ENCODE measurements around the gene NCF4. TPM values are rescaled to one million over a fixed set of nuclear protein-coding genes. Genes with fewer than 3 reads are reported as not detected.
A peak's percentile ranks its signal among the peaks of the same experiment; 100 is the strongest.

The NCF4 gene
- total RNA-seq, 1 donor from 2014 or later: 120 TPM

DNA sequence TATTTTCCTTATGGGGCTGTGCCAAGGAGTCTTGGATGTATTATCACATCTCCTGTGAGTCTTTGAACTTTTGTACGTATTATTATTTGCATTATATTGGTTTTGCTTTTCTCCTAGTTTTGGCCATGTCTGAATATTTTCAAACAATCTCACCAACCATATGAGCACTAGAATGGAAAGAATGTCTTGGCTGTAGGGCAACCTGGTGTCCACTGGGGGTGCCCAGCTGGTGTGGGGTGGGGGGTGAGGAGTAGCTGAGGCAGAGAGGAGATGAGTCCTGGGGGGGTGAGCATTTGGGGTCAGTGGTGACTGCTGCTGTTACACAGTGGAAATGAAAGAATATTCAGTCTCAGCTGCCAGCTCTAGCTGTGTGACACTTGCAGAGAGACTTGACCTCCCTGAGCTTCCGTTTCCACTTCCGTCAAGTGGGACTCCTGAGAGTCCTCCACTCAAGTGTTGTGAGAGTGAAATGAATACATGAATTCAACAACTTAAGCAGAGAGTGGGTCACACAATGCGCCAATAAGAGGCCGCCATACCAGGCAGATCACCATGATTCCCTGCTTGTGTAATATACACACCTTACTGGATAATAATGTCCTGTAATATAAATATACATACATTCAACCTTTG, 31.3 kb upstream of the NCF4 start:
- Mint-ChIP-seq H3K36me3 (ENCODE audit: low read depth) (peaks cover 2% of the 10 kb centered on the region), H3K9me3 (peaks cover 9% of the 10 kb centered on the region), H3K4me1 (peaks cover 14% of the 10 kb centered on the region), H3K4me3 (no peak overlapping the region), H3K27ac (no peak overlapping the region), H3K27me3 (peaks cover 20% of the 10 kb centered on the region)
- ChIA-PET CTCF (interaction anchor here (0.9 kb wide), 1 partner anchor 26 kb away, joined by 4 read pairs; no protein-coding TSS in a partner anchor), POLR2A (interaction anchor here (0.6 kb wide), 1 partner anchor 371 kb away, joined by 9 read pairs; no protein-coding TSS in a partner anchor)
- TF ChIP-seq, protein P1, sequence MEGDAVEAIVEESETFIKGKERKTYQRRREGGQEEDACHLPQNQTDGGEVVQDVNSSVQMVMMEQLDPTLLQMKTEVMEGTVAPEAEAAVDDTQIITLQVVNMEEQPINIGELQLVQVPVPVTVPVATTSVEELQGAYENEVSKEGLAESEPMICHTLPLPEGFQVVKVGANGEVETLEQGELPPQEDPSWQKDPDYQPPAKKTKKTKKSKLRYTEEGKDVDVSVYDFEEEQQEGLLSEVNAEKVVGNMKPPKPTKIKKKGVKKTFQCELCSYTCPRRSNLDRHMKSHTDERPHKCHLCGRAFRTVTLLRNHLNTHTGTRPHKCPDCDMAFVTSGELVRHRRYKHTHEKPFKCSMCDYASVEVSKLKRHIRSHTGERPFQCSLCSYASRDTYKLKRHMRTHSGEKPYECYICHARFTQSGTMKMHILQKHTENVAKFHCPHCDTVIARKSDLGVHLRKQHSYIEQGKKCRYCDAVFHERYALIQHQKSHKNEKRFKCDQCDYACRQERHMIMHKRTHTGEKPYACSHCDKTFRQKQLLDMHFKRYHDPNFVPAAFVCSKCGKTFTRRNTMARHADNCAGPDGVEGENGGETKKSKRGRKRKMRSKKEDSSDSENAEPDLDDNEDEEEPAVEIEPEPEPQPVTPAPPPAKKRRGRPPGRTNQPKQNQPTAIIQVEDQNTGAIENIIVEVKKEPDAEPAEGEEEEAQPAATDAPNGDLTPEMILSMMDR (IDR thresholded peaks at IDR 0.05): no peak
- DNase-seq (no peak), ATAC-seq (ENCODE audit: low read depth) (no peak)
- intact Hi-C loops (cut with micrococcal nuclease): no loop called here

DNA sequence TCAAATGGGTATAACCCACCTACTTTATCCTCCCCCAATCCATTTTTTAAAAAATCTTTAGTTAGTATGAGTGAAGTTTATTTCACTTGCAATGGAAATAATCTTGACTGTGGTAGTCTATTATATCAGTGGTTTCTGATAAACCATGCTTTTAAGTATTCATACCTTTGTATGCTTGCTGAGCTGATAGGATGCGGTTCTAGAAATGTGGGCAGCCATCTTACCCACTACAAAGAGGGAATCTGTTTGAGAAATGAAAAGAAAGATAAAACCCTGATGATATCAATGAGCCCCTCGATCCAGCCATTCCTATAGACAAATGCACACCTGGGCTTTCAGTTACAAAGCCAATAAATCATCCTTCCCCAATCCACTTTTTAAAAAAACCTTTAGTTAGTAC, 30.2 kb upstream of the NCF4 start:
- Mint-ChIP-seq H3K4me3 (no peak overlapping the region), H3K27me3 (peaks cover 18% of the 10 kb centered on the region), H3K9me3 (peaks cover 9% of the 10 kb centered on the region), H3K4me1 (peaks cover 14% of the 10 kb centered on the region), H3K36me3 (ENCODE audit: low read depth) (peaks cover 2% of the 10 kb centered on the region), H3K27ac (no peak overlapping the region)
- intact Hi-C loops (cut with micrococcal nuclease): no loop called here
- ChIA-PET CTCF (no interaction called here), POLR2A (no interaction called here)
- TF ChIP-seq, protein P1 (IDR thresholded peaks at IDR 0.05): no peak
- no peak for DNase-seq
- no peak for ATAC-seq (ENCODE audit: low read depth)

DNA sequence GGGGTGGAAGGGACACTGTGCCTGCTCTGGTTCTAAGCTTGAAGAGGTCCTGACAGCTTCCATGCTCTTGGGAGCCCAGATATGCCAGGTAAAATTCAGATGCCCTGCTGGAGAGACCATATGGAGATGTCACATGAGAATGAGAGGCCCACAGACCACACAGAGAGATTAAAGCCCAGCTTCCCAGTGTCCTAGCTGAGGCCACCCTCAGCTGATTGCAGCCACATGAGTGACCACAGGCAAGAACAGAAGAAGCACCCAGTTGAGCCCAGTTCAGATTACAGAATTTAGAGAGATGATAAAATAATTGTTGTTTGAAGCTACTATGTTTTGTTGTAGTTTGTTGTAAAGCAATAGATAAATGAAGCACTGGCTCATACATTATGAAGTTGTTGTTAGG, 29.6 kb upstream of the NCF4 start:
- Mint-ChIP-seq H3K36me3 (ENCODE audit: low read depth) (peaks cover 2% of the 10 kb centered on the region), H3K27me3 (peaks cover 16% of the 10 kb centered on the region), H3K9me3 (peaks cover 9% of the 10 kb centered on the region), H3K4me3 (no peak overlapping the region), H3K4me1 (peaks cover 14% of the 10 kb centered on the region), H3K27ac (no peak overlapping the region)
- ChIA-PET POLR2A (no interaction called here), CTCF (no interaction called here)
- no peak for DNase-seq
- ATAC-seq (ENCODE audit: low read depth): no peak
- intact Hi-C loops (cut with micrococcal nuclease): no loop called here
- TF ChIP-seq, protein P1 (IDR thresholded peaks at IDR 0.05): no peak

DNA sequence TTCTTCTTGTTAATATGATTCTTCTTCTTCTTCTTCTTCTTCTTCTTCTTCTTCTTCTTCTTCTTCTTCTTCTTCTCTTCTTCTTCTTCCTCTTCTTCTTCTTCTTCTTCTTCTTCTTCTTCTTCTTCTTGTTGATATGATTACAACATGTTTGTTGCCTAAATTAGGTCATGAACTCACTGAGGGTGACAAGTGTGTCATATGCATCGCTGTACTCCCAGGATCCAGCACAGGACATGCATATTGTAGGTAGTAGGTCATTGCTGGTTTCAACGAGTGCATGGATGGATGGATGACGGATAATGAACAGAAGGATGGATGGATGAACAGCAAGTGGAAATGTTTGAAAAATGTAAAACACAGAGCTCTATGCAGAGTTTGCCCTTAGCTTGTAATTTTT, 29.1 kb upstream of the NCF4 start:
- CTCF ChIA-PET: no interaction called here
- H3K4me1 Mint-ChIP-seq: peaks cover 14% of the 10 kb centered on the region
- TF ChIP-seq, protein P1 (IDR thresholded peaks at IDR 0.05): no peak
- intact Hi-C loops (cut with micrococcal nuclease): no loop called here
- POLR2A ChIA-PET: no interaction called here
- H3K27ac Mint-ChIP-seq: no peak overlapping the region
- H3K9me3 Mint-ChIP-seq: peaks cover 9% of the 10 kb centered on the region
- H3K27me3 Mint-ChIP-seq: peaks cover 16% of the 10 kb centered on the region
- ATAC-seq (ENCODE audit: low read depth) (no peak), DNase-seq (no peak)
- no peak overlapping the region for H3K4me3 Mint-ChIP-seq
- peaks cover 2% of the 10 kb centered on the region for H3K36me3 Mint-ChIP-seq (ENCODE audit: low read depth)

DNA sequence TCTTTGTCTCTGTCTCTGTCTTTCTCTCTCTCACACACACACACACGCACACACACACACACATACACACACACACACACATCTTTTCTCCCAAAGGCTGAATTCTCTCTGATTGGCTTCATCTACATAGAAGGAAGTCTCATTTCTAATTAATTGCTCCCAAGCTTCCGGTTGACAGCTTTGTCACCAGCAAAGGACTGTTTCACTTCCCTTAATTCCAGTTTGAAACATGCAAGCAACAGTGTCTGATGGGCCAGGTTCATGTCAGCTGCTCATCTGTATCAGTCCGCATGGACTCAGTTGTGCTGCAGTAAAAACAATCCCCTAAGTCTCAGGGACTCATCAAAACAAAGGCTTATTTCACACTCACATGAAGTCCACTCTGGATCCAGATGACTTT, 27.7 kb upstream of the NCF4 start:
- DNase-seq (no peak), ATAC-seq (ENCODE audit: low read depth) (peak; percentile 79)
- TF ChIP-seq, protein P1 (IDR thresholded peaks at IDR 0.05): no peak
- intact Hi-C loops (cut with micrococcal nuclease): no loop called here
- ChIA-PET POLR2A (interaction anchor here (0.6 to 1.1 kb wide), 3 partner anchors 27 to 467 kb away, joined by 3 to 5 read pairs (median 3); partner anchors contain the start of gene NCF4), CTCF (interaction anchor here (0.9 kb wide), 1 partner anchor 23 kb away, joined by 5 read pairs; no protein-coding TSS in a partner anchor)
- Mint-ChIP-seq H3K4me1 (peaks cover 14% of the 10 kb centered on the region), H3K27me3 (peaks cover 16% of the 10 kb centered on the region), H3K9me3 (peaks cover 14% of the 10 kb centered on the region), H3K36me3 (ENCODE audit: low read depth) (peaks cover 2% of the 10 kb centered on the region), H3K4me3 (peak overlapping the region; percentile 2), H3K27ac (peak overlapping the region; percentile 27)
